Fibroblast of lung (primary cell): ENCODE data around the gene GNAT3. TPM values are rescaled to one million over a fixed set of nuclear protein-coding genes. Genes with fewer than 3 reads are reported as not detected.

Source experiments
- DNase-seq, 2 donors: peaks; one replicate each; pipeline versions ENCODE4 v3.0.0 to v3.0.0-alpha.2; 2010; ENCODE audit warnings: low read depth in 2 of 2
- H2AFZ ChIP-seq: 2 replicates; pipeline ENCODE4 v1.5.1; 2012; ENCODE audit warnings: low read length, control low read depth, inconsistent platforms
- H3K27ac ChIP-seq: 2 replicates; pipeline ENCODE4 v1.5.1; 2011; ENCODE audit warnings: low read length, control low read depth; ENCODE audit not compliant: insufficient read depth
- H3K27me3 ChIP-seq: 2 replicates; pipeline ENCODE4 v1.5.1; 2011; ENCODE audit warnings: mild to moderate bottlenecking, low read length; ENCODE audit not compliant: control insufficient read depth, insufficient read depth
- H3K36me3 ChIP-seq: 2 replicates; pipeline ENCODE4 v1.5.1; 2011; ENCODE audit warnings: low read length; ENCODE audit not compliant: control insufficient read depth, insufficient read depth
- H3K4me1 ChIP-seq: 2 replicates; pipeline ENCODE4 v1.5.1; 2011; ENCODE audit warnings: low read length; ENCODE audit not compliant: control insufficient read depth, insufficient read depth; ENCODE audit errors: extremely low read depth
- H3K4me2 ChIP-seq: 2 replicates; pipeline ENCODE4 v1.5.1; 2011; ENCODE audit warnings: low read length, control low read depth; ENCODE audit not compliant: insufficient read depth; ENCODE audit errors: extremely low read depth
- H3K4me3 ChIP-seq, 4 experiments: fragments of 200-600 bp in 1 of 4; sonication (generic) in 1 of 4; replicated peaks in 1 of 4; 2 replicates each; pipeline ENCODE4 v1.5.1; 2011 to 2016; ENCODE audit warnings: low read length in 4 of 4, low read depth in 3 of 4, mild to moderate bottlenecking in 3 of 4, control low read depth in 2 of 4, inconsistent platforms in 1 of 4, mixed read lengths in 1 of 4; ENCODE audit not compliant: insufficient read depth in 1 of 4; ENCODE audit errors: control extremely low read depth in 1 of 4
- H3K79me2 ChIP-seq: 2 replicates; pipeline ENCODE4 v1.5.1; 2012; ENCODE audit warnings: mild to moderate bottlenecking, low read length, inconsistent platforms; ENCODE audit not compliant: control insufficient read depth, insufficient read depth
- H3K9ac ChIP-seq: 2 replicates; pipeline ENCODE4 v1.5.1; 2011; ENCODE audit warnings: mild to moderate bottlenecking, low read length, control low read depth; ENCODE audit not compliant: insufficient read depth
- H3K9me3 ChIP-seq: 2 replicates; pipeline ENCODE4 v1.5.1; 2012; ENCODE audit warnings: low read depth, low read length; ENCODE audit not compliant: control insufficient read depth, insufficient read depth
- H4K20me1 ChIP-seq: 2 replicates; pipeline ENCODE4 v1.5.1; 2011; ENCODE audit warnings: low read length; ENCODE audit not compliant: control insufficient read depth, insufficient read depth; ENCODE audit errors: extremely low read depth
- EZH2 ChIP-seq: IDR thresholded peaks from 2 replicates; pipeline ENCODE4 v1.5.1; 2012; ENCODE audit warnings: low read length, control low read depth, mild to moderate bottlenecking; ENCODE audit errors: missing control alignments
- polyA plus RNA-seq, 2 donors: library from polyadenylated mRNA; depleted of rRNA in 1 of 2; stranded (reverse) in 1 of 2; unstranded in 1 of 2; fragments of >200 nt; gene quantifications; 2 replicates each; pipeline ENCODE4 v1.2.1, GENCODE V29; 2011 to 2012; ENCODE audit warnings: missing spikeins in 1 of 2
- total RNA-seq: library from RNA; depleted of rRNA; stranded (reverse); fragments of >200 nt; gene quantifications from 2 replicates; pipeline ENCODE4 v1.2.1, GENCODE V29; 2014
- TF ChIP-seq, protein P1 (sequence below), 2 donors: IDR thresholded peaks in 1 of 2; conservative IDR thresholded peaks in 1 of 2; 1 replicate in 1 of 2; 2 replicates in 1 of 2; pipeline ENCODE4 v1.5.1; 2011 to 2012; ENCODE audit warnings: low read length in 2 of 2, control low read depth in 1 of 2, inconsistent platforms in 1 of 2, low read depth in 1 of 2, mild to moderate bottlenecking in 1 of 2

Gene GNAT3
- total and polyA plus RNA-seq, 2 donors (not counting 1 experiment from before 2014, with no cell fraction given), result not detected

- no peak for TF ChIP-seq EZH2
- TF ChIP-seq, protein P1, sequence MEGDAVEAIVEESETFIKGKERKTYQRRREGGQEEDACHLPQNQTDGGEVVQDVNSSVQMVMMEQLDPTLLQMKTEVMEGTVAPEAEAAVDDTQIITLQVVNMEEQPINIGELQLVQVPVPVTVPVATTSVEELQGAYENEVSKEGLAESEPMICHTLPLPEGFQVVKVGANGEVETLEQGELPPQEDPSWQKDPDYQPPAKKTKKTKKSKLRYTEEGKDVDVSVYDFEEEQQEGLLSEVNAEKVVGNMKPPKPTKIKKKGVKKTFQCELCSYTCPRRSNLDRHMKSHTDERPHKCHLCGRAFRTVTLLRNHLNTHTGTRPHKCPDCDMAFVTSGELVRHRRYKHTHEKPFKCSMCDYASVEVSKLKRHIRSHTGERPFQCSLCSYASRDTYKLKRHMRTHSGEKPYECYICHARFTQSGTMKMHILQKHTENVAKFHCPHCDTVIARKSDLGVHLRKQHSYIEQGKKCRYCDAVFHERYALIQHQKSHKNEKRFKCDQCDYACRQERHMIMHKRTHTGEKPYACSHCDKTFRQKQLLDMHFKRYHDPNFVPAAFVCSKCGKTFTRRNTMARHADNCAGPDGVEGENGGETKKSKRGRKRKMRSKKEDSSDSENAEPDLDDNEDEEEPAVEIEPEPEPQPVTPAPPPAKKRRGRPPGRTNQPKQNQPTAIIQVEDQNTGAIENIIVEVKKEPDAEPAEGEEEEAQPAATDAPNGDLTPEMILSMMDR (conservative IDR thresholded peaks at IDR 0.05 in 1 of 2, IDR thresholded peaks at IDR 0.05 in 1 of 2; ENCODE audit: low read depth in 1 of 2, low read length in 2 of 2), result no peak
- Histone ChIP-seq H3K4me3 (no peak overlapping the region), H3K27ac (no peak overlapping the region), H3K9ac (no peak overlapping the region), H3K36me3 (no peaks in the 10 kb centered on the region), H3K27me3 (no peaks in the 10 kb centered on the region), H3K4me2 (no peak overlapping the region), H3K79me2 (no peaks in the 10 kb centered on the region), H3K4me1 (no peaks in the 10 kb centered on the region), H4K20me1 (no peaks in the 10 kb centered on the region), H2AFZ (no peak overlapping the region), H3K9me3 (no peaks in the 10 kb centered on the region)
- DNase-seq, result no peak
These were observed 16.8 kb upstream of the GNAT3 start for GRCh38 chr7:80528689-80529088.

- Histone ChIP-seq H4K20me1 (no peaks in the 10 kb centered on the region), H3K4me2 (no peak overlapping the region), H3K4me1 (no peaks in the 10 kb centered on the region), H3K36me3 (no peaks in the 10 kb centered on the region), H3K79me2 (no peaks in the 10 kb centered on the region), H3K27me3 (no peaks in the 10 kb centered on the region), H3K4me3 (no peak overlapping the region), H3K9me3 (no peaks in the 10 kb centered on the region), H2AFZ (no peak overlapping the region), H3K9ac (no peak overlapping the region), H3K27ac (no peak overlapping the region)
- TF ChIP-seq, protein P1 (conservative IDR thresholded peaks at IDR 0.05 in 1 of 2, IDR thresholded peaks at IDR 0.05 in 1 of 2; ENCODE audit: low read depth in 1 of 2, low read length in 2 of 2), result no peak
- TF ChIP-seq EZH2, result no peak
- DNase-seq, result no peak
These were observed 14.6 kb upstream of the GNAT3 start for GRCh38 chr7:80526472-80526871.

GRCh38 chr7:80524693-80525092 is 12.8 kb upstream of the GNAT3 start:
- H3K4me1 ChIP-seq, result no peaks in the 10 kb centered on the region

More at GRCh38 chr7:80524693-80525092, 12.8 kb upstream of the GNAT3 start:
- TF ChIP-seq, protein P1 (conservative IDR thresholded peaks at IDR 0.05 in 1 of 2, IDR thresholded peaks at IDR 0.05 in 1 of 2; ENCODE audit: low read depth in 1 of 2, low read length in 2 of 2), result no peak
- no peak for TF ChIP-seq EZH2
- H3K4me3 ChIP-seq, result no peak overlapping the region
- no peaks in the 10 kb centered on the region for H3K36me3 ChIP-seq
- H2AFZ ChIP-seq, result no peak overlapping the region
- no peaks in the 10 kb centered on the region for H4K20me1 ChIP-seq
- no peaks in the 10 kb centered on the region for H3K9me3 ChIP-seq
- no peaks in the 10 kb centered on the region for H3K27me3 ChIP-seq
- H3K27ac ChIP-seq, result no peak overlapping the region
- no peak for DNase-seq
- H3K79me2 ChIP-seq, result no peaks in the 10 kb centered on the region
- no peak overlapping the region for H3K9ac ChIP-seq
- H3K4me2 ChIP-seq, result no peak overlapping the region
